PC-9 (cell line): Measurements from ENCODE around the gene NTM.

ENCODE experiments used
- CTCF ChIP-seq: fragments of 200-600 bp; sonication (generic); conservative IDR thresholded peaks from 2 replicates; pipeline ENCODE4 v1.6.1; 2017; ENCODE audit warnings: mixed run types, antibody characterized with exemption, mild to moderate bottlenecking, moderate library complexity
- EZH2 ChIP-seq: fragments of 200-600 bp; sonication (generic); IDR thresholded peaks from 2 replicates; pipeline ENCODE4 v1.8.0; 2017; ENCODE audit warnings: antibody characterized with exemption, low read depth

GRCh38 chr11:131690776-131691175, 320.4 kb downstream of the NTM start:
- TF ChIP-seq CTCF, result no peak
- TF ChIP-seq EZH2, result no peak
